ENCODE measurements around the gene ABL1. TPM values are rescaled to one million over a fixed set of nuclear protein-coding genes. Genes with fewer than 3 reads are reported as not detected.

Gene ABL1
- total and polyA plus RNA-seq, 10 donors = 9.7 to 76.7 (median 42.2) TPM

- TF ChIP-seq POLR2AphosphoS5 (IDR thresholded peaks at IDR 0.05) (no peak), POLR2A (IDR thresholded peaks at IDR 0.05) (no peak), CTCF (IDR thresholded peaks at IDR 0.05 in 8 of 11, conservative IDR thresholded peaks at IDR 0.05 in 3 of 11) (no peak)
- H3K9me3 ChIP-seq = no peaks in the 10 kb centered on the region
- H3K36me3 ChIP-seq = peaks cover 0 to 56% (median 33%) of the 10 kb centered on the region in 6 donors
- no peak for DNase-seq
- H3K27me3 ChIP-seq (replicated peaks in 1 of 7) = no peaks in the 10 kb centered on the region
- intact Hi-C loops (cut with DNase I; ENCODE audit: low total_unique reads) = no loop called here
- peaks cover 0 to 12% (median 1%) of the 10 kb centered on the region in 6 donors for H3K4me1 ChIP-seq
- H3K4me3 ChIP-seq = no peak overlapping the region
- 84 to 95% (median 90%) methylated on average over 8 of the region's 8 CpGs for WGBS, 5 donors
- no peak overlapping the region for H3K27ac ChIP-seq
These were observed 19.0 kb downstream of the ABL1 start for GRCh38 chr9:130854092-130854491.

- H3K27ac ChIP-seq = no peak overlapping the region
- H3K4me1 ChIP-seq = peaks cover 0 to 8% (median 1%) of the 10 kb centered on the region in 6 donors
- DNase-seq = no peak
- H3K9me3 ChIP-seq = no peaks in the 10 kb centered on the region
- intact Hi-C loops (cut with DNase I; ENCODE audit: low total_unique reads) = no loop called here
- H3K27me3 ChIP-seq (replicated peaks in 1 of 7) = no peaks in the 10 kb centered on the region
- no peak overlapping the region for H3K4me3 ChIP-seq
- TF ChIP-seq POLR2AphosphoS5 (IDR thresholded peaks at IDR 0.05) (no peak), POLR2A (IDR thresholded peaks at IDR 0.05) (no peak), CTCF (IDR thresholded peaks at IDR 0.05 in 8 of 11, conservative IDR thresholded peaks at IDR 0.05 in 3 of 11) (no peak)
- 94 to 99% (median 97%) methylated on average over 9 of the region's 9 CpGs for WGBS, 5 donors
- H3K36me3 ChIP-seq = peaks cover 0 to 63% (median 33%) of the 10 kb centered on the region in 6 donors
These were observed 19.8 kb downstream of the ABL1 start for GRCh38 chr9:130854835-130855234.

GRCh38 chr9:130856474-130856873 lies 21.4 kb downstream of the ABL1 start:
- Histone ChIP-seq H3K9me3 (no peaks in the 10 kb centered on the region), H3K27me3 (replicated peaks in 1 of 7) (no peaks in the 10 kb centered on the region), H3K4me3 (no peak overlapping the region), H3K36me3 (peaks cover 0 to 77% (median 33%) of the 10 kb centered on the region in 6 donors), H3K27ac (no peak overlapping the region), H3K4me1 (peaks cover 0 to 20% (median 9%) of the 10 kb centered on the region in 6 donors)
- intact Hi-C loops (cut with DNase I; ENCODE audit: low total_unique reads) = no loop called here
- 90 to 94% (median 92%) methylated on average over 8 of the region's 8 CpGs for WGBS, 5 donors
- DNase-seq = no peak
- TF ChIP-seq POLR2A (IDR thresholded peaks at IDR 0.05) = no peak
- TF ChIP-seq POLR2AphosphoS5 (IDR thresholded peaks at IDR 0.05) = no peak
- TF ChIP-seq CTCF (IDR thresholded peaks at IDR 0.05 in 8 of 11, conservative IDR thresholded peaks at IDR 0.05 in 3 of 11) = no peak

GRCh38 chr9:130857864-130858738 lies 23.0 kb downstream of the ABL1 start:
- H3K4me3 ChIP-seq = no peak overlapping the region
- intact Hi-C loops (cut with DNase I; ENCODE audit: low total_unique reads) = no loop called here
- DNase-seq = no peak

More at GRCh38 chr9:130857864-130858738, 23.0 kb downstream of the ABL1 start:
- Histone ChIP-seq H3K4me1 (peaks cover 0 to 33% (median 10%) of the 10 kb centered on the region in 6 donors), H3K27ac (peak overlapping the region in 1 of 8 donors; percentile 20), H3K9me3 (no peaks in the 10 kb centered on the region), H3K36me3 (peaks cover 0 to 86% (median 38%) of the 10 kb centered on the region in 6 donors), H3K27me3 (replicated peaks in 1 of 7) (no peaks in the 10 kb centered on the region)
- TF ChIP-seq POLR2AphosphoS5 (IDR thresholded peaks at IDR 0.05) = peak in 1 of 3 donors; percentile 11
- TF ChIP-seq POLR2A (IDR thresholded peaks at IDR 0.05) = no peak
- TF ChIP-seq CTCF (IDR thresholded peaks at IDR 0.05 in 8 of 11, conservative IDR thresholded peaks at IDR 0.05 in 3 of 11) = no peak
- 69 to 79% (median 76%) methylated on average over 22 of the region's 22 CpGs for WGBS, 5 donors
